Measurements from ENCODE around the gene PLCG1.

The PLCG1 gene

DNA sequence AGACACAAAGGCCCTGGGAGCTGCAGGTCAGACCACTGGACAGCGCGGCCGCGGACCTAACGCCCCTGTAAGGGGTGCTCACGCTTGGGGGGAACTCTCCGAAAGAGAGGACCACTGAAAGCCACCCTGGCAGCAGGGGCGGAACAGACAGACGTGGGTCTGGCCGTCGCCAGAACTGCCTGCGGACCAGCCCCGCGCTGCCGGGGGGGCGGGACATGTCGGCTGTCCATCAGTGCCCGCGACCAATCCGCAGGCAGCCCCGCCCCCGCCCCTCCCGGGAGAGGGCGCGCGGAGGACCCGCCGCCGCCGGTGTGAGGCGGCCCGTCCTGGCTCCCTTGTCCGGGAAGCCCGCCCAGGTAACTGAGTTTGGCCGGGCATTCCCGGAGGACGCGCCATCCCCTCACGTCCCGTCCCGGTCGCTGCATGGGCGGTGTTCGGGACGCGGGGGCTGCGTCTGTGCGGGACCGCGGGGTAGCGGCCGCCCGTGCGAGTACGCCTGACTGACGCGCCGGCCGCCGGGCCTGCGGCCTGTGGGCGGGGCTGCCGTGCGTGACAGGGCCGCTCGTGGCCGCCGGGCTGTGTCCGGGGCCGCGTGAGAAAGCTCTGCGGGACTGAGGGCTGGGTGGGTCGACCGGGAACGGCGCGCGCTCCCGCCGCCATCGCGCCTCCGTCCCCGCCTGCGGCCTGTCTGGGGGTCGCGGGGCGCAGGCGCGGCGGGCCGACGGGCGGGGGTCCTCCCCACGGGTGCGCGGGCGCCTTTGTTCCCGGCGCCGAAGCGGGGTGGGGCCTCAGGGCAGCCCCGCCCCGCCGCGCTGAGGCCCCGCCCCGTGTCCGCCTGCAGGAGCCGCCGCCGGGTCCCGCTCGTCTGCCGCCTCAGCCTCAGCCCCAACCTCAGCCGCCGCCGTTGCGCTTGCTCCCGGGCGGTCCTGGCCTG is at the start of gene PLCG1:
Gene PLCG1 (plus strand): TSS at position 864 of the 934 bp plus-strand sequence. CDS start 99 bp downstream, outside the sequence.
- intact Hi-C loops (cut with DNase I; ENCODE audit: low total_unique reads): loop anchor here (10.0 kb wide), 1 partner anchor 268 kb away; no protein-coding TSS in a partner anchor

DNA sequence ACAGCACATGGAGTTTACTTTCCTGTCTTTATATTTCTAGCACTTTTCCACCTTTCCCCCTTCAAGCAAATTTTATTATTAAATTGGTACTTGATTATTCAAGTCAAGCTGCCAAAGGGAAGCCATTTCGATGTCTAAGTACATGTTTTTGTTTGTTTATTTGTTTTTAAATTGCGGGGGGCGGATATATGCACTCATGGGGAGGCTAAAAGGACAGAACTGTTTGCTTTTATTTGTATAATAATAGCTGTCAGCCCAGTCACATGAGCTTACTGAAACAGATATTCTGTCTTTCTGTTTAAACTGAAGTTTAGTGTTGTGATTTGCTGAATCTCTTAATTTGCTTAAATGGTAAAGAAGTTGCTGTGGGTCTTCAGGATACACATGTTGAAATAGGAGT is 49.6 kb upstream of the PLCG1 start:
- Histone ChIP-seq H3K27me3 (no peaks in the 10 kb centered on the region), H3K27ac (no peak overlapping the region), H3K4me3 (no peak overlapping the region), H3K4me1 (no peaks in the 10 kb centered on the region), H3K36me3 (peaks cover 33 to 68% (median 44%) of the 10 kb centered on the region in 3 donors), H3K9me3 (no peaks in the 10 kb centered on the region)
- intact Hi-C loops (cut with DNase I; ENCODE audit: low total_unique reads): no loop called here
- no peak for DNase-seq
- TF ChIP-seq, protein P1, sequence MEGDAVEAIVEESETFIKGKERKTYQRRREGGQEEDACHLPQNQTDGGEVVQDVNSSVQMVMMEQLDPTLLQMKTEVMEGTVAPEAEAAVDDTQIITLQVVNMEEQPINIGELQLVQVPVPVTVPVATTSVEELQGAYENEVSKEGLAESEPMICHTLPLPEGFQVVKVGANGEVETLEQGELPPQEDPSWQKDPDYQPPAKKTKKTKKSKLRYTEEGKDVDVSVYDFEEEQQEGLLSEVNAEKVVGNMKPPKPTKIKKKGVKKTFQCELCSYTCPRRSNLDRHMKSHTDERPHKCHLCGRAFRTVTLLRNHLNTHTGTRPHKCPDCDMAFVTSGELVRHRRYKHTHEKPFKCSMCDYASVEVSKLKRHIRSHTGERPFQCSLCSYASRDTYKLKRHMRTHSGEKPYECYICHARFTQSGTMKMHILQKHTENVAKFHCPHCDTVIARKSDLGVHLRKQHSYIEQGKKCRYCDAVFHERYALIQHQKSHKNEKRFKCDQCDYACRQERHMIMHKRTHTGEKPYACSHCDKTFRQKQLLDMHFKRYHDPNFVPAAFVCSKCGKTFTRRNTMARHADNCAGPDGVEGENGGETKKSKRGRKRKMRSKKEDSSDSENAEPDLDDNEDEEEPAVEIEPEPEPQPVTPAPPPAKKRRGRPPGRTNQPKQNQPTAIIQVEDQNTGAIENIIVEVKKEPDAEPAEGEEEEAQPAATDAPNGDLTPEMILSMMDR (IDR thresholded peaks at IDR 0.05): no peak

More for the DNA sequence above, at the start of gene PLCG1:
- no peaks in the 10 kb centered on the region for H3K27me3 ChIP-seq
- H3K27ac ChIP-seq: peak within 1 kb of the TSS; percentile 82 to 97
- TF ChIP-seq, protein P1 (IDR thresholded peaks at IDR 0.05): peak in 1 of 2 experiments; percentile 18
- peaks cover 7 to 49% (median 36%) of the 10 kb centered on the region in 4 donors for H3K4me1 ChIP-seq
- H3K9me3 ChIP-seq: no peaks in the 10 kb centered on the region
- peak; percentile 89 to 95 for DNase-seq
- no peaks in the 10 kb centered on the region for H3K36me3 ChIP-seq
- H3K4me3 ChIP-seq: peak within 1 kb of the TSS; percentile 73 to 85

DNA sequence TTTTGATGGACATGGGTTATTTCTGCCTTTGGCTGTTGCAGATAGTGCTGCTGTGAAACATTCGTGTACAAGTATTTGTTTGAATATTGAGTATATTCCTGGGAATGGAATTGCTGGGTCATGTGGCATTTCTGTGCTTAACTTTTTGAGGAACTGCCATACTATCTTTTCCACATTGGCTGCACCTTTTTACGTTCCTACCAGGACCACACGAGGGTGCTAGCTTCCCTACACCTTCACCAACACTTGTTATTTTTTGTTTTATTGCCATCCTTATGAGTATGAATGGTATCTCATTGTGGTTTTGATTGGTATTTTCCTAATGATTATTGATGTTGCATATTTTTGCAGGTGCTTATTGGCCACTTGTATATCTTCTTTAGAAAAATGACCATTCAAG is 47.8 kb upstream of the PLCG1 start:
- DNase-seq: no peak
- no peaks in the 10 kb centered on the region for H3K27me3 ChIP-seq
- H3K27ac ChIP-seq: no peak overlapping the region
- H3K36me3 ChIP-seq: peaks cover 41 to 70% (median 46%) of the 10 kb centered on the region in 3 donors
- TF ChIP-seq, protein P1 (IDR thresholded peaks at IDR 0.05): no peak
- intact Hi-C loops (cut with DNase I; ENCODE audit: low total_unique reads): no loop called here
- no peaks in the 10 kb centered on the region for H3K9me3 ChIP-seq
- no peak overlapping the region for H3K4me3 ChIP-seq
- no peaks in the 10 kb centered on the region for H3K4me1 ChIP-seq

DNA sequence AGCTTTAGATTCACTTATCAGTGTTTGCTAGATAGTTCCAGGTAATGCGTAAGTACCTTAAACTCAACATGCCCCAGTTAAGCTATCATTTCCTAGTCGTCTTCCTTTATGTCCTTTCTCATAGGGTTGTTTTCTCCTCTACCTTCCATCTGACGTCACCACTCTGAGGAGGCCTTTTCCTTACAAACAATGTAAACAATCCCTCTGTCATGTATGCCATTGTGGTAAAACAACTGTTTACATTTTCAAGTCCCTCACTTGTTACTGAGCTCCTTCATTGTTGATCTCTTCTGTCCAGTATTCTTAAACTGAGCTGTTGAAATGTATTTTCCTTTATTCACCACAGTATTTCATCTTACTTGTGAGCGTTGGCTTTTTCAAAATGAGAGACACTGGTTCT is 45.4 kb upstream of the PLCG1 start:
- Histone ChIP-seq H3K27ac (no peak overlapping the region), H3K27me3 (no peaks in the 10 kb centered on the region), H3K4me1 (no peaks in the 10 kb centered on the region), H3K4me3 (no peak overlapping the region), H3K9me3 (no peaks in the 10 kb centered on the region), H3K36me3 (peaks cover 38 to 79% (median 40%) of the 10 kb centered on the region in 3 donors)
- intact Hi-C loops (cut with DNase I; ENCODE audit: low total_unique reads): loop anchor here (10.0 kb wide), 1 partner anchor 127 kb away; no protein-coding TSS in a partner anchor
- DNase-seq: no peak
- TF ChIP-seq, protein P1 (IDR thresholded peaks at IDR 0.05): no peak

DNA sequence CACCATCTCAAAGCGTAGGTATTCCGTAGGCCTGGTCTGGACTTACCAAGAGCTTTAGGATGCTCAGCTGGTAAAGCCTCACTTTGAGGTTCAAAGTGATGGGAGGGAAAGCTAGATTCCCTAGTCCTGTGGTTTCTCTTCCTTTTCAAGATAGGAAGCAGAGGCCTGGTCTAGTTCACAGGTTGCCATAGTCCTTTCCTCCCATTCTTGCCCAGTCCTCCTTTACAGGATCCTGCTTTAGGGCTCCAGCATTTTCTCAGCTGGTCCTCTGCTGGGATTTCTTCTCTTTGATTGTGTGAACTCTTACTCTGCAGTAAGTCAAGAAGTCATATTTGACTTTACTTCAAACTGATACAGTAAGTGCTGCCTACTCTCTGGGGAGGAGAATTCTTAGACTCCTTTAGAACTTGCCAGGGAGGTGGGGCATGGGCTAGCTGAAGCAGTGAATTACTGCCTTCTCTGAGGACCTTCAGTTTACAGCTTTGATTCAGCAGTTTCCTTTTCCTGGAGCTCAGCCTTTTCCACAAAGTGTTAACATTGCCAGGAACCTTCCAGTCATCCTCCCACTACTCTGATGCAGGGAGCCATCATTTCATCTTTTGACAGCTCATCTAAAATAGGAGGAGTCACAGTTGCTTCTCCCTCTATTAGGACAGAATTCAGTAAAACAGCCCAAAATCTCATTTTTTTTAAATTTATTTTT is 42.8 kb upstream of the PLCG1 start:
- no peak overlapping the region for H3K27ac ChIP-seq
- peaks cover 51 to 87% (median 56%) of the 10 kb centered on the region in 3 donors for H3K36me3 ChIP-seq
- TF ChIP-seq, protein P1 (IDR thresholded peaks at IDR 0.05): no peak
- H3K9me3 ChIP-seq: no peaks in the 10 kb centered on the region
- H3K4me1 ChIP-seq: no peaks in the 10 kb centered on the region
- H3K4me3 ChIP-seq: no peak overlapping the region
- no peaks in the 10 kb centered on the region for H3K27me3 ChIP-seq
- DNase-seq: no peak
- intact Hi-C loops (cut with DNase I; ENCODE audit: low total_unique reads): loop anchor here (2.0 to 10.0 kb wide), 2 partner anchors 104 to 130 kb away; no protein-coding TSS in a partner anchor
